Aorta (tissue), 4 donors: ENCODE results near the gene PLPP1. TPM values are rescaled to one million over a fixed set of nuclear protein-coding genes. Genes with fewer than 3 reads are reported as not detected.

Source experiments
- microRNA-seq, 2 donors: library from miRNA; unstranded; fragments of <30 nt; microRNA quantifications; one replicate each; pipeline ENCODE4 v1.2.0, GENCODE V29; 2020
- polyA plus RNA-seq, 2 donors: library from polyadenylated mRNA; stranded (reverse); fragments of 200-250 nt; gene quantifications; one replicate each; pipeline ENCODE4 v1.2.3, GENCODE V29; 2013
- total RNA-seq, 2 donors: library from RNA; stranded (reverse); fragmentation: NEBNext Ultra II Directional; extraction: Animal tissue kit (Norgen Biotek cat#: 25700); gene quantifications; one replicate each; pipeline ENCODE4 v1.2.1, GENCODE V29; 2021
- donor health status: healthy with polysubstance abuse.
- donor health status: Bipolar disorder and iron deficiency.
- donor health status: DM: no; HTN: no; CAD: no.
- donor health status: DM: yes; HTN: yes; CAD: no.

Gene PLPP1
- total and polyA plus RNA-seq, 4 donors: 104 to 535 (median 170) TPM

Small RNAs within 50 kb of the gene (microRNA-seq; reads per million reads assigned to microRNA genes)
- gene MIR5687: 0 reads per million in 2 donors

Other genes starting within 250 kb of the PLPP1 start
- 10 to 100 TPM; 24.6 to 27.0 TPM for gene DHX29, start 227.3 kb downstream of the PLPP1 start, total RNA-seq
- gene DHX29, start 227.3 kb downstream of the PLPP1 start, polyA plus RNA-seq: 10 to 100 TPM in 1 of 2 donors, 1 to 10 TPM in 1; 9.9 to 19.1 TPM
- gene MTREX, start 227.0 kb downstream of the PLPP1 start, total RNA-seq: 10 to 100 TPM; 74.8 to 88.4 TPM
- gene MTREX, start 227.0 kb downstream of the PLPP1 start, polyA plus RNA-seq: 10 to 100 TPM; 13.0 to 28.0 TPM
- gene SLC38A9, start 177.4 kb upstream of the PLPP1 start, total RNA-seq: 10 to 100 TPM; 22.5 to 34.7 TPM
- gene SLC38A9, start 177.4 kb upstream of the PLPP1 start, polyA plus RNA-seq: 10 to 100 TPM in 1 of 2 donors, 1 to 10 TPM in 1; 9.3 to 11.7 TPM
- not detected for gene DDX4, start 203.1 kb upstream of the PLPP1 start, total RNA-seq
- gene DDX4, start 203.1 kb upstream of the PLPP1 start, polyA plus RNA-seq: not detected